Measurements from ENCODE around the gene TNNI3K. TPM values are rescaled to one million over a fixed set of nuclear protein-coding genes. Genes with fewer than 3 reads are reported as not detected.
A peak's percentile ranks its signal among the peaks of the same experiment; 100 is the strongest.

The TNNI3K gene
- total RNA-seq, 2 donors from 2014 or later = 0.59 to 0.96 TPM

DNA sequence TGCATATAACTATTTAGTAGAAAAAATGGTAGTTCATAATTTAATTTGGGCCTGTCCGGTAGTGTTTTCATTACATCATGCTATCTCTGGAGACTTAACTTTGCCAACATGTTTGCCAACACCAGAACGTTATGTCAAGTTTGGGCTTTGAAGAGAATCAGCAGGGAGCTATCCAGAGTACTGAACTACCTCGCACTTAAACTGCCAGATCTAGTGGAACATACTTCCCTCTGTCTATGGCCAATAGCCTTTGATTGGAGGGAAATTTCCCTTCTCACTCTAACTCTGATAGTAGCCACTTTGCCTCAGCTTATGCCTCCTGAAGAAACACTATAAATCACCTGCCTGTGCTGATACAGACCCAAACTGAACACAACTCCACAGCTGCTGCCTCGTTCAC, 267.2 kb downstream of the TNNI3K start:
- Histone ChIP-seq H3K9ac (ENCODE audit: low read depth in 2 of 2, low read length in 2 of 2) (no peak overlapping the region), H3K9me3 (no peaks in the 10 kb centered on the region), H3K4me1 (no peaks in the 10 kb centered on the region), H3K4me3 (no peak overlapping the region), H3K36me3 (no peaks in the 10 kb centered on the region), H3K27ac (no peak overlapping the region), H3K27me3 (no peaks in the 10 kb centered on the region)
- TF ChIP-seq, protein P1, sequence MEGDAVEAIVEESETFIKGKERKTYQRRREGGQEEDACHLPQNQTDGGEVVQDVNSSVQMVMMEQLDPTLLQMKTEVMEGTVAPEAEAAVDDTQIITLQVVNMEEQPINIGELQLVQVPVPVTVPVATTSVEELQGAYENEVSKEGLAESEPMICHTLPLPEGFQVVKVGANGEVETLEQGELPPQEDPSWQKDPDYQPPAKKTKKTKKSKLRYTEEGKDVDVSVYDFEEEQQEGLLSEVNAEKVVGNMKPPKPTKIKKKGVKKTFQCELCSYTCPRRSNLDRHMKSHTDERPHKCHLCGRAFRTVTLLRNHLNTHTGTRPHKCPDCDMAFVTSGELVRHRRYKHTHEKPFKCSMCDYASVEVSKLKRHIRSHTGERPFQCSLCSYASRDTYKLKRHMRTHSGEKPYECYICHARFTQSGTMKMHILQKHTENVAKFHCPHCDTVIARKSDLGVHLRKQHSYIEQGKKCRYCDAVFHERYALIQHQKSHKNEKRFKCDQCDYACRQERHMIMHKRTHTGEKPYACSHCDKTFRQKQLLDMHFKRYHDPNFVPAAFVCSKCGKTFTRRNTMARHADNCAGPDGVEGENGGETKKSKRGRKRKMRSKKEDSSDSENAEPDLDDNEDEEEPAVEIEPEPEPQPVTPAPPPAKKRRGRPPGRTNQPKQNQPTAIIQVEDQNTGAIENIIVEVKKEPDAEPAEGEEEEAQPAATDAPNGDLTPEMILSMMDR (IDR thresholded peaks at IDR 0.05) = no peak
- no peak for DNase-seq
- intact Hi-C loops (cut with DNase I) = no loop called here

DNA sequence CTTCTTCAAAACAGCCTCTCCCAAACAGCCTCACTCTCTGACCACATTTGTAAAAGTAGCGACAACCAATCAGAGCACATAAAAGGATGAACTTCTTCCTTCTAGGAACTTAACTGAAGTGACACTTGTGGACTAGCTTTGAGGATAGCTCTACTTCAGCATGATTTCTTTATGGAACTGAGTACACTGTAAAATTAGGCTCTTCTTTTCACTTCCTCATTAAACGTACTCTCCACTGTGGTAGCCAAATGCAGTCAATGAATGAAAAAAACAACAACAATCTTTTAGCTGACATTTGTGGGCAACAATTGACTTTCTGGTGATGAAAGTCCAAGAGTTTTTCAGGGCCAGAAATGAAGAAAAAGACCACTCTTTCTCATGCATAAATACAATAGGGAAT, 267.7 kb downstream of the TNNI3K start:
- TF ChIP-seq, protein P1 (IDR thresholded peaks at IDR 0.05) = no peak
- Histone ChIP-seq H3K4me3 (no peak overlapping the region), H3K27ac (no peak overlapping the region), H3K4me1 (no peaks in the 10 kb centered on the region), H3K9ac (ENCODE audit: low read depth in 2 of 2, low read length in 2 of 2) (no peak overlapping the region), H3K9me3 (no peaks in the 10 kb centered on the region), H3K36me3 (no peaks in the 10 kb centered on the region), H3K27me3 (no peaks in the 10 kb centered on the region)
- intact Hi-C loops (cut with DNase I) = no loop called here
- DNase-seq = no peak

DNA sequence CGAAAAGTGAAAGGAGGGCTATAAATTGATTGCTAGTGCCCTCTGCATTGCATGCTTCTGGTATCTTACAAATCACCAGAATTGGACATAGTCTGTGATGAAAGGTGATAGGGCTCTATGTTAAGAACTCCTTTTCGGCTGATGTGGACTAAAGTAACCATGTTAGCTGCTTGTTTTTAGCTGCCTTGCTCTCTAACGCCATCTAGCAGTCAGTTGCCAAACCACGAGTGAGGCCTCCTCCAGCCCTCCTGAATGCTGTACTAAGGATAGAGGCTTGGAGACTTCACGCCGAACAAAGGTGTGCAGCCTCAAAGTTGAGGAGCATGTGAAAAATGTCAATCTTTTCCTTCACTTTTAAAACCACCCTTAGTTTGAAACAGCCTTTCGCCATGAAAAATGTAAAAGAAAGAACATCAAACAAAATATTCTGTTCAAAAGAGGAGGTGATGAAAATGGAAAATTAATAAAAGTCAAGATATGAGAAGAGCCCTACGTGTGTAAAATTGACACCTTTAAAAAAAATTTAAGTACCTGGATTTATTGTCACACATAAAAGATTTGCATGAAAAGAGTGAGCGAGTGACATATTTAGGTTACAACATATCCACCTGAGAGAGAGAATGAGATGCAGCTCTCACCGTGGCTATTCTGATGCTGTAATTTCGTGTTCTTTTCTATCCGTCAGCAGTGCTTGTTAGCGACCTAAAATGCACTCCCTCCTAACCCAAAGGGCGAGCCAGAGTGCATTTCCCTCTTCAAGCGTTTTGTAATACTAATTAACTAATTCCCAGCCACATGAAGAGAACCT, 269.1 kb downstream of the TNNI3K start:
- peak; percentile 34 for DNase-seq
- Histone ChIP-seq H3K4me3 (no peak overlapping the region), H3K36me3 (no peaks in the 10 kb centered on the region), H3K9me3 (no peaks in the 10 kb centered on the region), H3K27ac (no peak overlapping the region), H3K4me1 (no peaks in the 10 kb centered on the region), H3K27me3 (no peaks in the 10 kb centered on the region), H3K9ac (ENCODE audit: low read depth in 2 of 2, low read length in 2 of 2) (no peak overlapping the region)
- TF ChIP-seq, protein P1 (IDR thresholded peaks at IDR 0.05) = peak; percentile 51
- intact Hi-C loops (cut with DNase I) = no loop called here

DNA sequence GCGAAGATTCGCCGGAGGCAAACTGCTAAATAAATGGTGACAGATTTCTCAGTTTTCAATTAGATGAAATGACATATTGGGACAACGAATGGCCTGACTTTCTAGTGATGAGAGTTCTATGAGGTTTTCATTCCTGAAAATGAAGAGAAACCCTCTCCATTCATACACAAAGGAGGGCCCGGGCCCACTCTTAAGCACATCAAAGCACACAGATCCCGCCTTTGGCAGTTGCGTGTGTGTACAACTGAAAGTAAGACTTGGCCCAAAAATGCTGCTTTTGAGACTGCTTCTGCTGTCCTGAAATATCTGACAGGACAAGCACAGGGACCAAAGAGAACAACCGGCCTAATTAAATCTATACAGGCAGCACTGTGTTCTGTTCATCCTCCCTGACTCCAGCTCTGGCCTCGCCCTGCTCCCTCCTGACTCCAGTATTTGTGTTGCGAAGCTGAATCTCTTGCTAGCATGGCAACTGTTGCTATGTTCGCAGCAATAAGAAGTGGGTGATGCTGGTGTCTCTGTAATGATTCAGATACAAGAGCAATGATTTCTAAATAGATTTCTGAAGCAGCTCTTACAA, 269.8 kb downstream of the TNNI3K start:
- no peaks in the 10 kb centered on the region for H3K36me3 ChIP-seq
- no peak overlapping the region for H3K9ac ChIP-seq (ENCODE audit: low read depth in 2 of 2, low read length in 2 of 2)
- no peaks in the 10 kb centered on the region for H3K27me3 ChIP-seq
- intact Hi-C loops (cut with DNase I) = no loop called here
- no peak overlapping the region for H3K4me3 ChIP-seq
- H3K9me3 ChIP-seq = no peaks in the 10 kb centered on the region
- H3K4me1 ChIP-seq = no peaks in the 10 kb centered on the region
- no peak overlapping the region for H3K27ac ChIP-seq
- no peak for DNase-seq
- TF ChIP-seq, protein P1 (IDR thresholded peaks at IDR 0.05) = no peak

DNA sequence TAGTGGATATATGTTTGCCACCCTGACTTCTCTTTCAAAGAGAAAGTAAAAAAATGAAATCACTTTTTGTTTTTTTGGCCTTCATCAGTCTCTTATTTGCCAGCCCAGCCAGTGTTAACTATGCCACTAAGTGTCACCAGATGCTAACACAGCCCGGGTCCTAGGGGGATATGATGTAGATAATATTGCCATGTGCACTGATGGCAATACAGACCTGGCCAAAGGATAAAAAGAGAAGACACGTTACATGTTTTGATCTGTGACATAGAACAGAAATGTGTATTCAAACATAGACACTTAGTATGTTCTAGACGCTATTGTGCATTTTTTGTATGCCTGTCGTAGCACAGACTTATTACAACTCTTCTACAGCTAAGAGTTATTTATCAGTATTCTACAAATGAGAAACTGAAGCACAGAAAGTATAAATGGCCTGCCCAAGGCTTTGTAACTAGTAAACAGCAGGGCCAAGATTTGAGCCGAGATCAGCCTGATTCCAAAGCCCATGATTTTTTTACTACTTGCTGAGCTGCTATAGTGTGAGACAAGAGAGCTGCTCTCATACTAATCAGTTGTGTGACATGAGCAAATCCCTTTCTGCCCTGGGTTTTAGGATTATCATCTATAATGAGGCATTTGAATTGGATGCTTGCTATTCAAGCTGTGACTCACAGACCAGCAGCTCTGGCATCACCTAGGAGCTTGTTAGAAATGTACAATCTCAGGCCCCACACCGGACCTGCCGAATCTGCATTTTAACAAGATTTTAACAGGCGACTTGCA, 270.9 kb downstream of the TNNI3K start:
- no peak overlapping the region for H3K4me3 ChIP-seq
- DNase-seq = no peak
- H3K36me3 ChIP-seq = no peaks in the 10 kb centered on the region
- no peak overlapping the region for H3K9ac ChIP-seq (ENCODE audit: low read depth in 2 of 2, low read length in 2 of 2)
- H3K27ac ChIP-seq = no peak overlapping the region
- H3K4me1 ChIP-seq = no peaks in the 10 kb centered on the region
- H3K27me3 ChIP-seq = no peaks in the 10 kb centered on the region
- H3K9me3 ChIP-seq = no peaks in the 10 kb centered on the region
- intact Hi-C loops (cut with DNase I) = no loop called here
- TF ChIP-seq, protein P1 (IDR thresholded peaks at IDR 0.05) = no peak

All from colonic mucosa (tissue), 4 donors.